ENCODE results near the gene IKZF1.

The IKZF1 gene

DNA sequence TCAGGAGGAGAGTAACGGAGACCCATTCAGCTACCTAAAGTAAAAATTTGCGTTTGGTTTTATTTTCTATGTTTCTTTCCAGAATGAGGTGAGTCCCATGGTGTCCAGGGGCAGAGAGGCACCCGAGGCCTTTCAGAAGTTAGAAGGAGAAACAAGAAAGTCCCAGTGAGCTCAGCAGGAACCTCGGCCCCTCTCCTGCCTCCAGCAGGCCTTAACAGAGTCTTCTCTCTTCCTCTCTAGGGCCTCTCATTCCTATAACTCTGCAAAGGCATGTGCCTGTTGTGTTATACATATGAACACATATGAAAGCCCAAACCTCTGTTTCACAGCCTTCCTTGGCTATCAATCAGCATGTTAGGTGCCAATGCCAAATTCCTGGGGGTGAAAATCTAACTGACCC, 20.8 kb upstream of the IKZF1 start:
- DNase-seq (ENCODE audit: low read depth), result no peak

DNA sequence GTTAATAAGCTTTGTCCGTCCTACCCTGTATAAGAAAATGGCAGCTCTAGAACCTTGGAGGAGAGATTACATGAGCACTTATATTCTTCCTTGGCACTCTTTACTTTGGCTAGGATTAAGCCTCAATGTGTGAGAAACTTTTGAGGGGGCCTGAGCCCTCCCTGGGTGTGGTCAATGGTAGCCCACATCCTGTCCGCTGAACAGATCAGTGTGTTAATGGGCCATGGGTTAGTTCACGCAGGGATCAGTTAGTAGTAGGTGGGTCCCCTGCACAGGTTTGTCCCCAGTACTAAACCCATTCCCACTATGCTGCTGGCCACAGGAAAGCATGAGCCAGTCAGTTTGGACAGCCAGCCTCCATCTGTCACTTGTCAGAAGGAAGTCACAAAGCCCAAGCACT, 20.2 kb upstream of the IKZF1 start:
- DNase-seq (ENCODE audit: low read depth), result no peak

DNA sequence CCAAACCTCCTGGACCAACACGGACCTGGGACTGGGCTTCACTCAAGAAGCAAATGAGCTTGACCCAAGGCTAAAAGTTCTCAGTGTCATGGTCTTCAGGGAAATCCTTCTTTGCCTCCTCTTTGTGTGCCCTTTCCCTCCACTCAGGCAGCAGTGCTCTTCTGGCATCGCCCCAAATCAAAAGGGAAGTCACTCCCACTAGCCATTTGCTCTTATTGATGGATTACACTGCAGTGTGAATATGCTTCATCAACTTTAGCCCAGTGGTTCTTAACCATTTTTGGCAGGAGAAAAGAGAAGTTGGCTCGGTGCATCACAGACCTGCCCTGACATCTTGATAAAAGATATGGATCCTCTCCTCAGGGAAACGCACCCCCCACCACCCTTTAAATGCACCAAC, 19.2 kb upstream of the IKZF1 start:
- no peak for DNase-seq (ENCODE audit: low read depth)

DNA sequence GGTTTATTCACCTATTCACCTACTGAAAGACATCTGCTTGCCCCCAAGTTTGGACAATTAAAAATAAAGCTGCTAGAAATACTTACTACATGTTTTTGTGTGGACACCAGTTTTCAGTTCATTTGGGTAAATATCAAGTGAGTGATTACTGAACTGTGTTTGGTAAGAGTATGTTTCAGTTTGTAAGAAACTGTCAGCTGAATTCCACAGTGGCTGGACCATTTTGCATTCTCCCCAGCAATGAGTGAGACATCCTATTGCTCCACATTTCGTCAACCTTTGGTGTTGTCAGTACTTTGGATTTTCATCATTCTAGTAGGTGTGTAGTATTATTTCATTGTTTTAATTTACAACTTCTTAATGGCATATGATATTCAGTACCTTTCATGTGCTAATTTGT, 17.4 kb upstream of the IKZF1 start:
- no peak for DNase-seq (ENCODE audit: low read depth)

DNA sequence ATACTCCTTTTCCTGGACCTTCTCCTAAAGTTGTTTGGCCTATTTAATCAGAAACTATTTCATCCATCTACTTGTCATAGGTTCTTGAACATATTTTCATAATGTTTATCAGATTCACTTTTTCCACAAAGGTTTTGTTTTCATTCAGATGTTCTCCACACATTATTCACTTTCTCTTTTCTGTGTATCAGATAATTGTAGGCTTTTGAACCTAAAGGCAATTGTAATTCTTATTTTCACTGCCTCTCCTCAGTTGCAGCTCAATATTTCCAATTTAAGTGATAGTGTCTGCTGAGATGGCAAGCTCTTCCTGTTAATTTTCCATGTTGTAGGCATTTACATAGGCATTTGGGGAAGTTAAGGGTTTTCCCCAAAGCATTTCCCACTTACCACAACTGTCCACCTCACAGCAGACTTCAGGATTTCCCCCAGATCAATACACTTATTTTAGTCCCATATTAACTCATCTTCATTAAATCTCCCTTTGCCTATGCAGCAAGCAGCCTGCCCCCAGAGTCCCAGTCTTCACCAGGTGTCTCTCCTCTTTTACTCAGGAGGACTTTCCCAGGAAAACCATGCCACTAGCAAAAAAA, 12.3 kb upstream of the IKZF1 start:
- DNase-seq (ENCODE audit: low read depth), result no peak

DNA sequence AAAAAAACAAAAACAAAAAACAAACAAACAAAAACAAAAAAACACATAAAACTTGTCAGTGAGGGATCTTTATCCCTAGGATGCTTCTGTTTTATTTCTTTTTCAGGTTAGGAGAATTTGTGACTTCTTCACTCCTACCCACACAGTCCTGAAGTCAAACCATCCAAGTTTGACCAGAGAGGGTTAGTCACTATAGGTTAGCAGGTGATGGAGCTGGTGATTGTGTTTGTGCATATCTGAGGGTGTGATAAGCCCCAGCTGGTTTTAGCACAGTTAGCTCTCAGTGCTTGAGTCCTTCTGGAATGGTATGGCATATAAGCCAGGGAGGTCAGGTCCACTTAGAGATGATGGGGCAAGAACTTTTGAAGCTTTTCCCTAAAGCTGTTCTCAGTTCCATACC, 11.8 kb upstream of the IKZF1 start:
- no peak for DNase-seq (ENCODE audit: low read depth)

DNA sequence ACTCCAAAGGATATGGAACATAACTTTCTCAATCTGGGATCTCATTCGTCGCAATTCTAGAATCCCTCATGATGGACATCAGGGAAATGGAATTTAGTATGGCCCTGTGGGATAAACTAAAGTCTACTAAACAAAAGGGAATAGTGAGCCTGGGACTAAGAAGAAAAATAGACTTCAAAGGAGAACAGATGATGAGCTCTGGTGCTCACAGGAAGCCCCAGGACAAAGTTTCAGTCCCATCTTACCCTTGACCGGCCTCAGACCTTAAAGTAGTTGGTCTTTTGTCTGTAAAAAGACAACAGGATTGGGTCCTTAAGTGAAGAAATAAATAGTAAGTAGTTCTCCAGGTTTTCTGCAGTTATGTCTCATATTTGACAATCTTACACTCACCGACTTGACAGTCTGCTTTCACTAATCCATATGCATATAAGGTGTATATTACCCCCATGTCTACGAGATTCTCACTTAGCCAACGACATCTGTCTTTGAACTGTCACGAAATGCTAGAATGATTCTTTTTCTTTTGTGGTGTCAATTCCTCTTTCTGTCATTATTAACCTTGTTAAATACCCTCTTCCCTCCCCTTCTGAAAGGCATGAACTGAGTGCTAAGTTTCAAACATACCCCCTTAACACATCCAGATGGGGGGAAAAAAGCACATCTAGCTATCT, 10.9 kb upstream of the IKZF1 start:
- DNase-seq (ENCODE audit: low read depth), result no peak

DNA sequence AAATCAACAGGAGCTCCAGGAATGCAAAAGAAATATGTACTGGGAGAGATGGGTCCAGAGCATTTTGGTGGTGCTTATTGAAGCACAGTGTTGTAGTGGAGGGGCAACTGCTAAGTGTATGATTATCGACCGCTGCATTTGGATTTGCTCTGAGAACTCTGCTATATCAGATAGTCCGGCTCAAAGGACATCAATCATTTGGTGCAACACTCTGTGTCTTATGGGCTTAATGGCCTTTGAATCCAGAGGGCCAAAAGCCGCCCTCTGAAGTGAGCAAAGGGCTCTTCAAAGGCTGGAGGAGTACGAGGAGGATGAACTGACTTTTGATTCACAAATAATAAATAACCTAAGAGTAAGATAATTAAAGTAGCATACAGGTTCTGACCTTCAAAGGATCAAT, 9.4 kb upstream of the IKZF1 start:
- DNase-seq (ENCODE audit: low read depth), result no peak

DNA sequence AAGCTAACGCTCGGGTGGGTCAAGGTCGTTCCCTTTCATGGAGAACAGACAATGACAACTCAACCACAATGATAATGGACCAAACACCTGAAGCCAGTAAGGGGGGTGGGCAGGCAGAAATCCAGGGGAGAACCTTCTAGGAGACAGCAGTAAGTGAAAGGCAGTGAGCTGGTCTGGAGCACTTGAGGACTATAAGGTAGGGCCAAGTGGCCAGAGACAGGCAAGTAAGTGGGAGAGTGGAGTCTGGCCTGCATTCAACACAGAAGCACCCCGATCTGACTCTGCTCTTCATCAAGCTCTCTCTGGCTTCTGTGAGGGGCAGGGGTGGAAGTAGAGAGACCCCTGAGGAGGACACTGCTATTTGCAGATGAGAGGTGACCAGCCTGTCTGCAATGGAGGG, 7.7 kb upstream of the IKZF1 start:
- DNase-seq (ENCODE audit: low read depth), result no peak

DNA sequence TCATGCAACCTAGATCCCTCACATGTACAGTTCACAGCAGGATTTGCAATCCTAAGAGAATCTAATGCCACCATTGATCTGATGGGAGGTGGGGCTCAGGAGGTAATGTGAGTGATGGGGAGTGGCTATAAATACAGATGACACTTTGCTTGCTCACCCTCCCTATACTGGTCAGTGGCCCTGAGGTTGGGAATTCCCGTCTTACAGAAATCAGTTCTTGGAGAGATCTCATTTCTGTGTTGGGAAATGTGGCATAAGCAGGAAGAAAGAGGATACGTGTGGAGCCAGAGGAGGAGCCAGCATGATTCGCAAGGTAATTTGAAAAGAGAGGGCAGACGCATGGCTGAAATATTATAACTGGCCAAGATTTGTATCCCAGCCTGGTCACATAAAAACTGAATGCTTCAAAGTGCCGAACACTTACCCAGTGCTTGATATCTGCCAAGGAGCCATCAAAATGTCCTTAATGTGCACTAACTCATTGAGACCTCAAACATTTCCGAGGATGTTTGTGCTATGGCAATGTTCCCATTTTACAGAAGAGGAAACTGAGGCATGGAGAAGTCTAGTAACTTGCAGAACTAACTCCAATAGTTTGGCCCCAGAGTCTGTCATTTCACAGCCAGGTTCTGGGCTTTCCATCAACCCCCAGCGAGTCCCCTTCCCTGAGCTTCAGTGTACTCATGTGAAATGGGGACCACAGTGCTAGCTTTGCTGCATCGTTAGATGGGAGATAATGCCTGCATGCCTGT, 5.5 kb upstream of the IKZF1 start:
- DNase-seq (ENCODE audit: low read depth), result no peak

DNA sequence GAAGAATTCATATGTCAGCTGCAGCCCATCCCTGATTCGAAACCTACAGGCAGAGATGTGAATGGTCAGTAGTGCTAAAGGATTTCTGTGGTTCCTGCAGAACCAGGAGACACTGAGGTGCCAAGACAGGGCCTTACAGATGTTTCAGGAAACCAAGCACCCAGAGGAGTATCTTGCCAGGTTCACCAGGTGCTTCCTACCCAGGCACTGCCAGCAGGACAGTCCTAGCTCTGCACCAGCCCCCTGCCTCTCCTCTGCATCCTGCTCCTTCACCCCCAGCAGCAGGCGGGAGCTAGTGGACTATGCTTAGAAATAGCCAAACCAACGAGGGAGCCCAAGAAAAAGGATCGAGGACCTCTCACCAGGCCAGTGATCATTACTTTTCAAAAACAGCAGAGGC, 4.2 kb upstream of the IKZF1 start:
- no peak for DNase-seq (ENCODE audit: low read depth)

DNA sequence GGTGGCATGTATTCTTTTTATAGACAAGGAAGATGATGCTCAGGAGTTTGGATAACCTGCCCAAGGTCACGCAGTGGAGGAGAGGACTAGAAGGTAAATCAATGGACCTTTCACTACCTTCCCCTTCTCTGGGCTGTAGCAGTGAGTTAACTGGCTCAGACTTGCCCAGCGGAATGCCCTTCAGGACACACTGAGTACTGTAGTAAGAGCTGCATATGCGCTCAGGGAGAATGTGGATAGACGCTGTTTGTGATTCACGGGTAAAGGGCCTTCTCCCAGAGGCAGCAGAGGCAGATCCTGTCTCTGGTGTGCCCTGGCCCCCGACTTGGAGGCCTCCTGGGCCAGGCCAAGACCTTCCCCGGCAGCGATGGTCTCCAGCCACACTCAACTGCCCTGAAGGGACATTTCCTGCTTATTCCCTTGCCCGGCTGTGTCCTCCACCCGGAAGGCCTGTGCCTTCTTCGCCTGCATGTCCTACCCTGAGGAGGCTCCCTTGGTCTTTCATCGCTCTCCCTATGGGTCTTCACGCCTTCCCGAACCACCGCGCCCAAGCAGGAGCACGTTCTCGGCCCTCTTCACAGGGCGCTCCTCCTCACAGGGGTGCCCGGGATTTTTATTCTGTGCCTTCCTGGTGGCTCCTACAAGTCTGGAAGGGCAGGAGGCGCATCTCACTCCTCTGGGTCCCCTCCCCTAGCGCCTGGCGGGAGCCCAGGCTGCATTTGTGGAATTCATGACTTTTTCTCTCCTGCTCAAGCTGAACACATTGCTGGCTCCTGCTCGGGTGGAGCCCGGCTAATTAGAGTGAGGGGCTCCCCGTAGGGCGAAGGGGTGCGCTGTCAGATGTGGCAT, 1.8 kb upstream of the IKZF1 start:
- DNase-seq (ENCODE audit: low read depth), result no peak

DNA sequence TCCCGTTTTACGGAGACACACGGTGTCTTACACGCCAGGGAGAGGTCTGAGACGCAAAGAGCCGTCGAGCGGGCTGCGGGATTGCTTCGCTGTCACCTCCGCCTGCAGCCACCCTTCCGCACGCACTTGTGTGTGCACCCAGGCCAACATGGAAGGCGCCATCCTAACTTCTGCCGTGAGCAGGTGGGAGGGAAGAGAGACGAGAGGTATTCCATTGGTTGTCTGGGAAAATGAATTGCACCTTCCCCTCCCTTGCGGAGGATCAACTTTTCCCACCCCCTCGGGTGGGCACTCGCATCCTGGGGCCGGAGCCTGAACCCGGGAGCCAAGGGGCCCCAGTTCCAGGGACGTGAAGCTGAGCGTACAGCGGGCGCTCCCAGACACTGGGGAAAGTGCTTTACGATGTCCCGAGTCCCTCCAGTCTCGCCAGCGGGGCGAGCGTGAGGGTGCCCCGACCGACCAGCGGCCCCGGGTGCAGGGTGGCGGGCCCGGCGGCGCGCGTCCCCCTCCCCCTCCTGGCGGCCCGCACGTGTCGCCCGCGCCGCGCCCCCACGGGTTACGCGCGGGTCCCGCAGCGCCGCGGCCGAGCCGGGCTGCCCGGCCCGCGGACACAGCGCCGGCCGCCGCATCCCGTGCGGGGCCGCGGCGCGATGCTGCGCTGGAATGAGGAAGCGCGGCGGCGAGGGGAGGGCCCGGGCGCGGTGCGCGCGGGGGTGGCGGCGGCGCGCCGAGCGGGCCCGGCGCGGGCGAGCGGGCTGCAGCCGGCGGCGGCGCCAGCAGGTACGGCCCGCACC, 984 bp upstream of the IKZF1 start:
- no peak for DNase-seq (ENCODE audit: low read depth)

DNA sequence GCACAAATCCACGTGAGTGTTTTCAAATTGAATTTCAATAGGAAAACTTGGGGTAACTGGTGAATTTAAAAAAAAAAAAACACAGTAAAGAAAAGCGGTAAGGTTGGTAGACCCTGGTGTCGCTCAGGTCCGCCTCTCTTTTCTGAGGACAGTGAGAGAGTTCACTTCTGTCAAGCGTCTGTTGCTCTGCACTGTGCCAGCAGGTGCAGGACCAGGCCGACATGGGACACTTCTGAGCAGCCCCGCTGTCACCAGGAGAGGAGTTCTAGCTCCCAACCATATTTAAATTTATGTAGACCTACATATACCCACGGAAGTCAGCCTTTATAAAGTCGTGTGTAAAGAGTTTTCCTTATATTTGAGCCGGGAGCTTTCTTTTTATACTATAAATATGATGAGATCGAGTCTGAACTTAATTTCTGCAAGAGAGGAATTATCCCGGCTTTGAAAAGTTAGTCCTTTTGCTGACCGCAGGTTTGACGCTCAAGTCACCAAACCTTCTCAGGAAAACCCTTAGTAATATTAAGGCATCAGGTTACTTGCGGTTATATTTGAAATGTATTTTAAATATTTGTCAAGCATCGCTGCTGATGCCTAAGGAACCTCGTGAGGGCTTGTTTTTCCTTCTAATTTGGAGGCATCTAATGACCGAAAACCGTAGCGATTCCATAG, 531 bp downstream of the IKZF1 start:
- DNase-seq (ENCODE audit: low read depth), result no peak

DNA sequence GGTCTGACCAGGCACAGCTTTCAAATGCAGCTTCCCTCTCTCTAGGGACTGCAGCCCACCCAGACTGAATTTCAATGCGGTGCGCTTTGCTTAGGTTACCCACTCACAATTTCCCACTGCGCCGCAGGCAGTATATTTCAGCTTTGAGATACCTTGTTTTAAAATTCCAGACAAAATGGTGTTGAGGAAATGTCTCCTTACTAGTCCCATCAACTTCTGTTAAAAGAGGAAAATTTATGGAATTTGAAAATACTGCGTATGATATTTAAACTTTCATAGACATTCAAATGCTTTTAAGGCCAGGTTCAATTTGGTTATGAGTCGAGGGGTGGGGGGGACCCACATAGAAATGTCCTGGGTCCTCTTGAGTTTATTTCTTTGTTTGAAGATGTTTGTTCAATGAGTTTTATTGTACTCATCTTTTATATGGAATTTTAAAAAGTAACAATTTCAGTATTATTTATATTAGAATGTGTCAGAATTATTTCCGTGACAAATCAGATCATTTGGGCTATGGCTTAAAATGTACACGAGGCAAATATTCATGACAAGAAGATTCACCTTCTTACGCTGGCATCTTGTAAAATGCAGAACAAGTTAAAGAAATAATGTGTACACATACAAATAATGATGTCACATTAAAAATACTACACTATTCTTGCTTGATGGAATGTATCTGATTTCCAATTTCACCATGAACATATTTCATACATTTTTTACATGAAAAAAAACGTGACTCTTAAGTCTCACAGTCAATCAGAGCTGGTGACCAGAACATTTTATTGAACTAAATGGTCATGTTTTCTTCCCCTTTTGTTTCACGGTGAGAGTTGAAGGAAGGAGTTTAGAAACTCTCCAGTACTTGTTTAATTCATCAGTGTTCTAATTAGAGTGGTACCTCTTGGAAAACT, 1.3 kb downstream of the IKZF1 start:
- DNase-seq (ENCODE audit: low read depth), result no peak

DNA sequence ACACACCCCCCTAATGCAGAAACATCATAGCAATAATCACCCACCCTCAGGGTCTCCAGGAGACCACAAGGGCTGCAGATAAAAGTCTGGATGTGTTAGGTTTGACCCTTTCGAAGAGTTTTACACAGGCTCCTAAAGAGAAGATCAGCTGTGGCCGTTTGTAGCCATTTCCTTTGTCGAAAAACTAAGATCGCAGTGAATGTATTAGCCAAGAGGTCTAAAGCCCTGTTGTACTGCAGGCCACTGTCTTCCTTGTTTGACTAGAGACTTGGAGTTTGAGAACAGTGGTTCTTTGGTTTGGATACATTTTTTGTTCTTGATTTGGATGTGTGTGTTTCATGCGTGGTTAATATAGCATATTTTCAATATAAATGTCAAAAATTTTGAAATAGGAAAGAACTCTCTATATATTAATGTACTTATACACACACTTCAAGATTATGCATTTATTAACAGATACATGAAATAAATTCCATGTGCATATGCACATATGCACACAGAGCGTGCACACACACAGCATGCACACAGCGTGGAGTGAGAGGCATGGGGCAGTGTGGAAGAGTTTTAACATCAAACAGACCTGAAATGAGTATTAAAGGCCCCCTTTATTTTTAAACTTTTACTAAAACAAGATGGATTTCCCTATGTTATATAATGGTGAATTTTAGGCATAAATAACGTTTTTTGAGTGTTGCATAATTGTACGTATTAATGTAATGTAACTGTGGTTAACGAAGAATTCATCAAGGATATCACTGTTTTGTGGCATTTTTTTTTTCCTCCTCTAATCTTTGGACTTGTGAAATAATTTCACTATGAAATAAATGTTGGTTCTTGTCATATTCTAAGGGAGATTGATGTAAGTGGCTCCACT, 2.2 kb downstream of the IKZF1 start:
- DNase-seq (ENCODE audit: low read depth), result no peak

DNA sequence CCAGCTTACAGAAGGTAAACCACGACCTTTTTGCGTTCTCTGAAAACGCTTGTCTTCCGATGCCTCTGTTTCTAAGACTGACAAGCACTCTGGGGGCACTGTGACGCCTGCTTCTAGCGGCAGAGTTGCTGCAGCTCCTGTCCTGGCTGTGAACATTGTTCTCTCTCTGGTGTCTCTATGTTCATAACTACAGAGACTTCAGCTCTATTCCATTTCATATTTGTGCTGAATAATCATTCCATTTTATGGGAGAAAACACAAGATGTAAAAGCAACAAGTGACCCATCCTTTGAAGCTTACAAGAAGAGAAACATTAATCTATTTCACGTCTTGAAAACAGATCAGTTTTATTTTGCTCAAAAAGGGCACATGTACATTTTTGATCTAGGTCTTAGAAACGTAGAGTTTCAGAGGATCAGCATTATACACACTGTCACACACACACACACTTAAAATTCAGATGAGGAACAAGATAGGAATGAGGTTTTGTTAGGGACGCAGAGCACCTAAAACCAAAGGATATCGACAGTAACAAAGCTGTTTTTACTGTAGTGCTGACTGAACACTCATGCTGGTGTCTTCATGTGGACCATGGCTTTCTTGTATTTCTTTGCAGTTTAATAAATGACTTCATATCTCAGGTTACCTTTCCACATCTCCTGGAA, 3.0 kb downstream of the IKZF1 start:
- DNase-seq (ENCODE audit: low read depth), result no peak

DNA sequence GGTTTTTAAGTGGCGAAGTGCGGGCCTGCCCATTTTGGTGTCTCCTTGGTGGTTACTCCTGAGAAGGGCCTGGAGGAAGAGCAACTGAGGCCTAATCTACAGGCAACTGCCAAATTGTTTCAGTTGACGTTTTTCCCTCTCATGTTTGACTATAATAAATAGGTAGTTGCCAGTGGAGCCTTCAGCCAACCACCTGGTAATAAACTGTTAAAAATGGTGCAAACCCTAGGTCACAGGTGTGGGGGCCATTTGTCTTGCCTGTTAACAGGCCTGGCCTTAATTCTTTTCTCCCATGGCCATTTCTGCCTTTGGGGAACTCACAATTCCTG, 3.7 kb downstream of the IKZF1 start:
- no peak for DNase-seq (ENCODE audit: low read depth)

Measured in non-pigmented ciliary epithelial cell (primary cell).